GM12878 (cell line): ENCODE measurements around the gene DAB2IP. TPM values are rescaled to one million over a fixed set of nuclear protein-coding genes. Genes with fewer than 3 reads are reported as not detected.

Source experiments
- ATAC-seq: fragments of 200-7000 bp; cut with Tn5 transposase; 3 replicates; pipeline ENCODE4 v1.9.1; 2020; ENCODE audit warnings: mild to moderate bottlenecking, moderate library complexity
- BruUV-seq: library from RNA; stranded (reverse); fragments of 400-500 nt; replicated peaks from 2 replicates; lab custom pipeline; 2021; lab: Mats Ljungman, UMichigan
- CTCF ChIA-PET: fragments of 300-600 bp; sonication (Branson Sonifier 250); formaldehyde crosslinking; extraction: SDS; loops from one replicate; lab custom pipeline; 2021; ENCODE audit warnings: inconsistent platforms; lab: Yijun Ruan, JAX
- POLR2A ChIA-PET: fragments of 350-600 bp; formaldehyde crosslinking; extraction: SDS; loops from one replicate; lab custom pipeline; 2021; ENCODE audit warnings: inconsistent platforms; lab: Charles Lee
- RAD21 ChIA-PET: fragments of 300-600 bp; sonication (Branson Sonifier 250); formaldehyde crosslinking; loops from one replicate; lab custom pipeline; 2023; ENCODE audit warnings: antibody characterized with exemption; ENCODE audit not compliant: unreplicated experiment; lab: Charles Lee
- SMC1A ChIA-PET: fragments of 300-600 bp; sonication (Branson Sonifier 250); formaldehyde crosslinking; loops from one replicate; lab custom pipeline; 2023; ENCODE audit not compliant: unreplicated experiment, uncharacterized antibody; lab: Charles Lee
- DNase-seq: peaks from one replicate; pipeline ENCODE4 v3.0.0-alpha.2; 2011; ENCODE audit warnings: low read depth, low spot score
- FAIRE-seq: peaks from 3 replicates; lab custom pipeline; 2011; peaks lifted over from hg19 to GRCh38; lab: Jason Lieb, UNC
- H2AFZ ChIP-seq: 2 replicates; pipeline ENCODE4 v1.6.0; 2011; ENCODE audit warnings: low read depth, low read length, control low read depth; ENCODE audit not compliant: control insufficient read depth
- H3K27ac ChIP-seq: 2 replicates; pipeline ENCODE4 v1.5.1; 2011; ENCODE audit warnings: control low read depth; ENCODE audit not compliant: control insufficient read depth, insufficient read depth
- H3K27me3 ChIP-seq, 2 experiments: replicated peaks in 1 of 2; 2 replicates each; pipeline versions ENCODE4 v1.6.0 to v1.6.1; 2011; ENCODE audit warnings: low read length in 1 of 2; ENCODE audit not compliant: control insufficient read depth in 2 of 2, insufficient read depth in 2 of 2
- H3K36me3 ChIP-seq, 2 experiments: 2 replicates each; pipeline ENCODE4 v1.5.1; 2011; ENCODE audit warnings: low read length in 1 of 2; ENCODE audit not compliant: control insufficient read depth in 2 of 2, insufficient read depth in 2 of 2
- H3K4me1 ChIP-seq: 2 replicates; pipeline ENCODE4 v1.6.1; 2011; ENCODE audit warnings: mild to moderate bottlenecking, low read length, moderate library complexity, mixed read lengths; ENCODE audit not compliant: control insufficient read depth, insufficient read depth
- H3K4me2 ChIP-seq: 2 replicates; pipeline ENCODE4 v1.6.0; 2011; ENCODE audit warnings: control low read depth; ENCODE audit not compliant: control insufficient read depth, insufficient read depth
- H3K4me3 ChIP-seq: fragments of 200-600 bp; sonication (generic); 2 replicates; pipeline ENCODE4 v1.5.1; 2016
- H3K79me2 ChIP-seq: 2 replicates; pipeline ENCODE4 v1.6.0; 2011; ENCODE audit warnings: low read length; ENCODE audit not compliant: control insufficient read depth, insufficient read depth
- H3K9ac ChIP-seq: 2 replicates; pipeline ENCODE4 v1.8.0; 2011; ENCODE audit warnings: low read length, control low read depth, mixed read lengths; ENCODE audit not compliant: control insufficient read depth, insufficient read depth
- H3K9me3 ChIP-seq: replicated peaks from 3 replicates; pipeline ENCODE4 v1.5.1; 2011; ENCODE audit warnings: mild to moderate bottlenecking, low read length; ENCODE audit not compliant: control insufficient read depth, insufficient read depth
- H4K20me1 ChIP-seq: 2 replicates; pipeline ENCODE4 v1.6.0; 2011; ENCODE audit not compliant: control insufficient read depth, insufficient read depth
- BCL3 ChIP-seq: IDR thresholded peaks from 2 replicates; pipeline ENCODE4 v1.6.1; 2011; ENCODE audit warnings: borderline replicate concordance, low read depth, mild to moderate bottlenecking, moderate library complexity, low read length; ENCODE audit not compliant: insufficient read depth, poor library complexity, severe bottlenecking
- NR2C1 ChIP-seq: fragments of 450-650 bp; IDR thresholded peaks from 2 replicates; pipeline ENCODE4 v1.6.1; 2017; ENCODE audit warnings: antibody characterized with exemption, mild to moderate bottlenecking, moderate library complexity
- PAX5 ChIP-seq: IDR thresholded peaks from 2 replicates; pipeline ENCODE4 v1.6.1; 2011; ENCODE audit warnings: low read depth, low read length, borderline replicate concordance
- PRDM15 ChIP-seq: fragments of 450-650 bp; formaldehyde crosslinking; IDR thresholded peaks from 2 replicates; pipeline ENCODE4 v1.4.0; 2020; ENCODE audit warnings: mild to moderate bottlenecking, moderate library complexity
- SKIL ChIP-seq: fragments of 450-650 bp; IDR thresholded peaks from 2 replicates; pipeline ENCODE4 v1.6.1; 2017; ENCODE audit warnings: mild to moderate bottlenecking, low read depth, inconsistent platforms; ENCODE audit not compliant: poor library complexity, severe bottlenecking
- WGBS: methylation state at CpG from one replicate; pipeline ENCODE4 v1.1.6; 2016; ENCODE audit warnings: low lambda C conversion rate; ENCODE audit not compliant: insufficient replicate concordance, insufficient coverage; ENCODE audit errors: missing lambda C conversion rate; 5-methylcytosine and 5-hydroxymethylcytosine counted together
- in situ Hi-C: fragments of 300-500 bp; cut with MboI; formaldehyde crosslinking; loops from 9 replicates; pipeline ENCODE4 v1.14.3; 2018; ENCODE audit warnings: mixed read lengths
- intact Hi-C: fragments of 100-400 bp; cut with micrococcal nuclease; formaldehyde crosslinking; loops from one replicate; pipeline ENCODE4 v1.14.2; 2022; ENCODE audit not compliant: unreplicated experiment
- polyA plus RNA-seq, 11 experiments: library from polyadenylated mRNA; depleted of rRNA in 4 of 11; unstranded in 6 of 11; stranded (reverse) in 5 of 11; fragments of >200 nt; fragmentation: Nextera tagmentation in 4 of 11; fragmentation: Illumina TruSeq in 1 of 11; extraction: Ambion mirVana in 4 of 11; extraction: Trizol in 1 of 11; gene quantifications; 1 replicate in 1 of 11; 2 replicates in 10 of 11; pipeline versions ENCODE4 v1.2.1 to v1.2.3, GENCODE V29; 2011 to 2016; ENCODE audit warnings: inconsistent platforms in 2 of 11, missing spikeins in 2 of 11, low read depth in 1 of 11
- total RNA-seq, 4 experiments: library from RNA; depleted of rRNA in 3 of 4; stranded (reverse); fragments of >200 nt in 3 of 4; fragmentation: Illumina TruSeq in 1 of 4; extraction: Trizol in 1 of 4; gene quantifications; 2 replicates each; pipeline versions ENCODE4 v1.2.1 to v1.2.3, GENCODE V29; 2013 to 2021

DAB2IP gene
- total and polyA plus RNA-seq, 10 of the 15 experiments (the other 5 are each of a cell fraction or from before 2014, with no cell fraction given), result 0.03 to 0.38 (median 0.14) TPM; not detected in 6

- Histone ChIP-seq H3K4me1 (no peaks in the 10 kb centered on the region), H3K36me3 (no peaks in the 10 kb centered on the region), H2AFZ (no peak overlapping the region), H3K4me3 (no peak overlapping the region), H4K20me1 (no peaks in the 10 kb centered on the region), H3K79me2 (no peaks in the 10 kb centered on the region), H3K9me3 (no peaks in the 10 kb centered on the region), H3K27me3 (peaks cover 13 to 18% of the 10 kb centered on the region in 2 experiments; a peak in 3 of 4 replicates), H3K4me2 (no peak overlapping the region), H3K27ac (no peak overlapping the region), H3K9ac (no peak overlapping the region)
- ATAC-seq, result no peak
- FAIRE-seq, result no peak
- ChIA-PET RAD21 (no interaction called here), CTCF (no interaction called here), POLR2A (no interaction called here), SMC1A (no interaction called here)
- WGBS, result 33% methylated on average over 5 of the region's 5 CpGs
- in situ Hi-C loops, result no loop called here
- no peak for TF ChIP-seq SKIL
- TF ChIP-seq NR2C1, result no peak
- no peak for TF ChIP-seq PRDM15 (CRISPR knock-in tag)
- no peak for TF ChIP-seq PAX5
- TF ChIP-seq BCL3, result no peak
- DNase-seq, result no peak
- BruUV-seq, result no TSS peak
- intact Hi-C loops, result no loop called here
These were observed 5.6 kb downstream of the DAB2IP start for GRCh38 chr9:121656941-121657470.
